Liver (tissue), 3 donors: ENCODE measurements around the gene HPCAL1.
"Not testable (repeated sequence)": the region's sequence is repeated elsewhere in the genome, so short reads cannot be mapped to it uniquely, and the experiment has no call there.

Experiments
- CTCF ChIP-seq: fragments of 150-350 bp; IDR thresholded peaks from 2 replicates; pipeline ENCODE4 v1.5.1; 2017; ENCODE audit warnings: improper control_type of control experiment, low read depth, low read length; ENCODE audit not compliant: missing input control
- HNF4A ChIP-seq, 2 donors: conservative IDR thresholded peaks; 2 replicates each; pipeline ENCODE4 v1.6.1; 2016; ENCODE audit warnings: antibody characterized with exemption in 2 of 2, mild to moderate bottlenecking in 2 of 2
- RAD21 ChIP-seq, 2 donors: IDR thresholded peaks; 2 replicates each; pipeline ENCODE4 v1.6.1; 2016; ENCODE audit warnings: antibody characterized with exemption in 2 of 2, mild to moderate bottlenecking in 2 of 2
- REST ChIP-seq: IDR thresholded peaks from 2 replicates; pipeline ENCODE4 v1.6.1; 2016; ENCODE audit warnings: antibody characterized with exemption, mild to moderate bottlenecking
- RXRA ChIP-seq, 2 donors: IDR thresholded peaks; 2 replicates each; pipeline ENCODE4 v1.6.1; 2017 to 2018; ENCODE audit warnings: antibody characterized with exemption in 2 of 2, mild to moderate bottlenecking in 1 of 2
- SP1 ChIP-seq: IDR thresholded peaks from 2 replicates; pipeline ENCODE4 v1.6.1; 2018; ENCODE audit warnings: antibody characterized with exemption, mild to moderate bottlenecking
- TAF1 ChIP-seq: conservative IDR thresholded peaks from 2 replicates; pipeline ENCODE4 v1.6.1; 2016; ENCODE audit warnings: antibody characterized with exemption, mild to moderate bottlenecking
- YY1 ChIP-seq: IDR thresholded peaks from 2 replicates; pipeline ENCODE4 v1.6.1; 2016; ENCODE audit warnings: antibody characterized with exemption, mild to moderate bottlenecking
- ZBTB33 ChIP-seq: IDR thresholded peaks from 2 replicates; pipeline ENCODE4 v1.6.1; 2016; ENCODE audit warnings: antibody characterized with exemption
- donor health status: healthy.
- donor health status: healthy.

- not testable (repeated sequence) for TF ChIP-seq CTCF; ZBTB33; SP1; YY1; REST; RAD21 (IDR thresholded peaks at IDR 0.05); HNF4A (conservative IDR thresholded peaks at IDR 0.05); TAF1; RXRA (IDR thresholded peaks at IDR 0.05)
These were observed 7.1 kb upstream of the HPCAL1 start for GRCh38 chr2:10295649-10296048.
